ENCODE results near the gene SRCAP.
A peak's percentile ranks its signal among the peaks of the same experiment; 100 is the strongest.

The SRCAP gene

DNA sequence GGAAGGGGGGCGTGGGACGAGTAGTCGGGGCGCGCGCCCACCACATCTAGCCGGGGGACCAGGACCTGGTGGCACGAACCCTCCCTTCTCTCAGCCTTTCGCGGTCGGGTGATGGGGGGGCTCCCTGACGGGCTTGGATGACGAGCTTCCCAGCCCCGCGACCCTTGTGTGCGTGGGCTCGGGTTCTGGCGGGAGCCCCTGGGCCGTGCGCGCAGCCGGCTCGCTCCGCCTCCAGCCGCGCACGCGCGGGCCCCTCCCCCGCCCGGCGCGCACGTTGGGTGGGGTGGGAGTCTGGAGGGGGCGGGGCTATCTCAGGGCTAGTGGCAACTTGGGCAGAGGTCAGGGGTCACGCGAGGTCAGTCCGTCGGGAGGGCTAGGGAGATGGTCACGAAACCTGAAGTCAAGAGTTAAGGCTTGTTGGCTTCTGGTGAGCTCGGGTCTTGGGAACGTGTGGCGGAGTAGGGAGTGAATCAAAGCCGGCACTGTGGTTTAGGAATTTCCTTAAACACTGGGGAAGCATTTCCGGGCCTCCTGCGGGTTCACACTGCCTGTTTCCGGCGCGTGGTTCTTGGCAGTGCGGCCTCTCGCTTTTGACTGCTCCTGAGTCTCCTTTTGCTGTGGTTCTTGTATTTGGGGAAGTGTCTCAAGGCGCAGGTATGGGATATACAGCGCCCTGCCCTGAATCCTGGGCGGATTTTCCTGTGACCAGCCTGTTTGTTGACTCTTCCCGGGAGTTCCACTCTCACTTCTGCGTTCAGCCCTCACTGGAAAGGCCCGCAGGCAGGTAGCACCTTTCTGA lies at the start of gene SRCAP:
TSS of gene SRCAP (plus strand) at position 356 of the 799 bp plus-strand sequence. CDS start 1,654 bp downstream, outside the sequence.
- peak; percentile 60 to 78 for DNase-seq

DNA sequence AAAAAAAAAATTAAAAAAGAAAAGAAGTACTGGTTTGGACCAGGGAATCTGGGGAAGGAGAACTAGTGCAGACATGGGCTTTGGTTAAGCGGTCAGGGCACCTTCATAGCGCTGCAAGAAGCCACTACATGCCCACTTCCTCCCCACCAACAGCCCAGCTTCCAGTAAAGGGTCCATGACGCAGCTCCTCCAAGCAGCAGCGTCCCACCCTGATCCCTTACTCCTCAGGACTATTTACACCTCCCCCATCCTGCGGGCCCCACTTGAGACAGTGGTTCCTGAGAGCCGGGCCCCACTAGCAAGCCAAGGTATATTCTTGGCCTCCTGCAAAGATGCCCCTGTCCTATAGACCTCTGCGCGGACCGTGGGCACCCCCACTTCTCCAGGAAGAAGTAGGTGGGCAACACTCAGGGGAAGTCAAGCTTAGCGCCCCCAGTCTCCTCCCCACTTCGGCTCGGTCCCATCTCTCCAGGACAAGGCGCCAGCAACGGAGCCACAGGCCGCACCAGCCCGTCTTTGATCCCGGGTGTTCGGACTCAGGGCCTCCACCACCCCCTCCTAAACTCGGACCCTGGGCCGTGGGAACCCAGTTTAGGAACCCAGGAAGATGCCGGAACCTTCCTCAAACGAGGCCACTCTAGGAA lies 49.1 kb upstream of the SRCAP start:
- peak; percentile 17 to 93 for DNase-seq

DNA sequence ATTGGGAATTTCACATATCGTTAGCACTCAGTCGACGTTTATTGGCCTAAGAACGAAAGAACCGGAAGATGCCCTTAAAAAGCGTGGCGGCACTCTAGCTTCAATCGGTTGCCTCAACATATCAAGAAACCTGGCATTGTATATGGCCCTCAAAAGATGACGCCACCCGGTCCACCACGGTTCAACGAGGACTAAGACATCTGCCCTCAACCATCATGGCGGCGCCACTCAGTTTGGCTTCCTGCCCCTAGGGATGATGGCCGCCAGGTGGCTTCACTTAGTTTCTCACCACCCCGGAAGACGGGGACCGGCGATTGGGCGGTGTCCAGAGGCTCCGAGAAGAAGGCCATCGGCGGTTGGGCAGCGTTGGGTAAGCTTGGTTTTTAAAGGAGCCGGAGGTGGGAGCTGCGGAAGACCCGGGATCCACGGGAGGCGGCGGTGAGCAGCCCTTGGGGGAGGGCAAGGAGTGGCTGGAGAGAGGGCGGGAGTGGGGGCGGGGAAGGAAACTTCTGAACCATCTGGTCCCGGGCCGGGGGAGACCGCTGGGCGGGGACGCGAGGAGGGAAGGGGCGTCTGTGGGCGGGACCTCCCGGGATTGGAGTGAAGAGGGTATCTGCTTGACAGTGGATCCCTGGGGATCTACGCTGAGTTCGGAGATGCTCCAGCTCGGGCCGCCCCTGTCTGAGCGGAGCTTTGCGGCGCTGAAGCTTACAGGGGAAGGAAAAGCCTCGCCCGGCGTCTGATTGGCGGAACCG lies 48.4 kb upstream of the SRCAP start, which contains the start of gene PRR14:
TSS of gene PRR14 (plus strand) at position 592 of the 755 bp plus-strand sequence. CDS start 686 bp downstream, outside the sequence.
- DNase-seq, result peak; percentile 93 to 98

DNA sequence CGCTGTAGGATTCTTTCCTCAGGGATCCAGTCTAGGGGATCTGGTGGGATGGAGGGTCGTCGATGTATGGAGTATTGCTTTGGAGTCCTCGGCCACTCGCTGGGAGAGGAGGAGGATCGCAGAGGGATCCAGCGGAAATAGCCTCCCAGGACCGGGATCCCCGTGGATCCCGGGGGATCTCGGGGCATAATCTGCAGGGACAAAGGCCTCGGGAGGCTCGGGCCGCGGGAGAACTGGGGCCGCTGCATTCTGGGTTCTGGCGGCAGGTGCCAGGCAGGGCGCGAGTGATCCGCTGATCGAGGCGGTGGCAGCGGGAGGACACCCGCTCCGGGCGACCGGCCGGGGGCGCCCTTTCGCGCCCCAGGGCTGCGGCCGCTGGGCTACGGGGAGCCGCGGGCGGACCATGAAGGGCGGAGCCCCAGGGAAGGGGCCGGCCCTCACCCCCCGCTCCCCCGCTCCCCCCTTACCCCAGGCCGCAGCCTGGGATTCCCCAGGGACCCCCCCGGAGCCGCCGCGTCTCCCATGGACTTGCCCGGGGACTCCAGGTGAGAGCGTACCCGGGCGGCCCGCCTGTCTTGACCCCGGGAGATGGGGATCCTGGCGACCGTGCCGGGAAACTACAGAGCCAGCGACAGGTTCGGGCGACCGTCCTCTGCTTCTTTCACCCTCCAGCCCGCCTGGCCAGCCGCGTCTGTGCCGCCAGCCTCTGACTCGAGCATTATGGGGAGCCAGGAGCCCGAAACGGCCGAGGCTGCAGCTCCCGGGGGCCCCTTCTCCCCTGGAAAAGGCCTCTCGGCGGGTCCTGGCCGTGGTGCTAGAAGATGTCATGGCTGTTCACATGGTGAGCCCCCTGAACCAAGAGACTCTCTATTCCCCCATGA lies 47.6 kb upstream of the SRCAP start:
- peak; percentile 31 to 62 for DNase-seq

DNA sequence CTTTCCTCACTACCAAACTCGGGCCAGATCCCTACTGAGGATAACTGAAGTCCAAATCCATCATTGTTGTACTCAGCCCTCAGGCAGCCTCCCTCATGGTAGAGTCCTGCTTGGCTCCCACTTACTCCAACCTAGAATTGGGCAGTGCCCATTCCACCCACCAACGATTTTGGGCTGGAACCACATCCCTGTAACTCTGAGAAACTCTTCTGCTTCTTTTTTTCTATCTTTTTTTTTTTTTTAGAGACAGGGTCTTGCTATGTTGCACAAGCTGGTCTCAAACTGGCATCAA lies 47.0 kb upstream of the SRCAP start:
- no peak for DNase-seq

DNA sequence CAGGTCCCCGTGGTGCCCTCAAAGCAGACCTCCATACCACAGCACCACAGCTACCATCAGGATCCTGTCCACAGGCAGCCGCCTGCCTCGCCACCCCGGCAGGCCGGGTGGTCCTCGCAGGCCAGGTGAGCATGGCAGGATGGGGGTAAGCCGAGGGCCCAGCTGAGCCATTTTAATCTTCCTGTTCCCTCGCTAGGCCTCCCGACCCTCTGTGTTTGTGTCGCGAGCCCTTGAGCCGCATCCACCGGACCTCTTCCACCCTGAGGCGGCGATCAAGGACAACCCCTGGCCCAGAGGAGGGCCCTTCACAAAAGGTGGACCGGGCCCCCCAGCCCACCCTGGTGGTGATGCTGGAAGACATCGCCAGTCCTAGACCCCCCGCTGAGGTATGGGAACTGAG lies 46.3 kb upstream of the SRCAP start:
- no peak for DNase-seq

DNA sequence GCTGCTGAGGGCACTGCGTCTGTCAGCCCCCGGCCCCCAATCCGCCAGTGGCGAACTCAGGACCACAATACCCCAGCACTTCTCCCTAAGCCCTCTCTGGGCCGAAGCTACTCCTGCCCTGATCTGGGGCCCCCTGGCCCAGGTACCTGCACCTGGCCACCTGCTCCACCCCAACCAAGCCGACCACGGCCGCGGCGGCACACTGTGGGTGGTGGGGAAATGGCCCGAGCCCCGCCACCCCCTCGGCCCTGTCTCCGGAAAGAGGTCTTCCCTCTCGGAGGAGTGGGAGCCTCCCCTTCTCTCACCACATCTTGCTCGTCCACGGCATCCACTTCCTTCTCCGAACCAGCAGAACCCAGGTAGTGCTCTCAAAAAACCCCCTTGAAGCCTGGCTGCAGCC lies 44.1 kb upstream of the SRCAP start:
- DNase-seq, result no peak

DNA sequence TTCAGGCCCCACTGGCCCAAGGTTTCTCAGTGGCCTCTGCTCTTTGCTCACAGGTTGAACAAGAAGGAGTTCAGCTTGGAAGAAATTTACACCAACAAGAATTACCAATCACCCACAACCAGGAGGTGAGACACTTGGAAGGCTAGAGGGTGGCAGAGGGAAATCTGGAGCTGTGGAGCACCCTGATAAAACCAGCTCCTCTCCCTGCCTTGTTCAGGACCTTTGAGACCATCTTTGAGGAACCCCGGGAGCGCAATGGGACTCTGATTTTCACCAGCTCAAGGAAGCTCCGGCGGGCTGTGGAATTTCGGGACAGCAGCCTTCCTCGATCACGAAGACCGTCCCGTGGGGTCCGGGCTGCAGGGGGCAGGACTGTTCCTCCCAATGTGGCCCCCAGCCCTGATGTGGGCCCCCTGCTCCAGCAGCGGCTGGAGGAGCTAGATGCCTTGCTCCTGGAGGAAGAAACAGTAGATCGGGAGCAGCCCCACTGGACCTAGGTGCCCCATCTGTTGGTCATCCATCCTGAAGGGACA lies 43.1 kb upstream of the SRCAP start:
- DNase-seq, result no peak

DNA sequence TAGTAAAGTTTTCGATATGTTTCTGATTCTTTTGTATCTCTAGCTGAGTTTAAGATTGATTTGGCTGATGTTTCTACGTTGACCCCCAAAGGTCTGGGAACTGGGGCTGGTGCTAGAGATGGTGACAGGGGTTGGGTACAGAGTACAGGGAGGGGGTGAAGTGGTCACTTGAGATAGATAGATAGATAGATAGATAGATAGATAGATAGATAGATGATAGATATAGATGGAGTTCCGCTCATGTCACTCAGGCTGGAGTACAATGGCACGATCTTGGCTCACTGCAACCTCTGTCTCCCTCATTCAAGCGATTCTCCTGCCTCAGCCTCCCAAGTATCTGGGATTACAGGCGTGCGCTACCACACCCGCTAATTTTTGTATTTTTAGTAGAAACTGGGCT lies 42.6 kb upstream of the SRCAP start:
- no peak for DNase-seq

DNA sequence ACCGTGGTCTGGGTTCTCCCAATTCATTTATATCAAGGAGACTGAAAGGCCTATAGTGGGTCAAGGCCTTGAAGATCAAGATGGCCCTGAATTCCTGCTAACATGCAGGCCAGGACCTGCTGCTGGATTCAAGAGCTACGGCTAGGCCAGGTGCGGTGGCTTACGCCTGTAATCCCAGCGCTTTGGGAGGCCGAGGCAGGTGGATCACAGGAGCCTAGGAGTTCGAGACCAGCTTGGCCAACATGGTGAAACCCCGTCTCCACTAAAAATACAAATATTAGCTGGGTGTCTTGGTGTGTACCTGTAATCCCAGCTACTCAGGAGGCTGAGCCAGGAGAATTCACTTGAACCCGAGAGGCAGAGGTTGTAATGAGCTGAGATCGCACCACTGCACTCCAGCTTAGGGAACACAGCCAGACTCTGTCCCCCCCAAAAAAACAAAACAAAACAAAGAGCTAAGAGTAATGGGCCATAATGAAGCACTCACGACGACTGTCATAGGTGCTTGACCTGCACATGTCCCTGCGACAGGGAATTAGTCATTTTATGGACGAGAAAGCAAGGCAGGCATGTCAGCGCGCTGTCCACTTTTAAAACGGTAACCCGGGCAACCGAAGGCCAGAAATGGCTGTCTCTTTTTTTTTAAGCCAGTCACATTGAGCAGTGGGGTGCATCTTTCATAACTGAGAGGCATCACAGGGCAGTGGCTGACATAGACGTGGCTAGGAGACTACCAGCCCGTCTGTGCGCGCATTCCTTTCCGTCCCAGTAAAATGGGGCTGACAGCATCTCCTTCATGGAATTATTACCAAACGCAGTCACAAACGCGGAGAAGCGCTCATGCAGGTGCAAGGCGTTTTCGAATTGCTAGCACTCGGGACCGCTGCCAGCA lies 41.8 kb upstream of the SRCAP start:
- no peak for DNase-seq

DNA sequence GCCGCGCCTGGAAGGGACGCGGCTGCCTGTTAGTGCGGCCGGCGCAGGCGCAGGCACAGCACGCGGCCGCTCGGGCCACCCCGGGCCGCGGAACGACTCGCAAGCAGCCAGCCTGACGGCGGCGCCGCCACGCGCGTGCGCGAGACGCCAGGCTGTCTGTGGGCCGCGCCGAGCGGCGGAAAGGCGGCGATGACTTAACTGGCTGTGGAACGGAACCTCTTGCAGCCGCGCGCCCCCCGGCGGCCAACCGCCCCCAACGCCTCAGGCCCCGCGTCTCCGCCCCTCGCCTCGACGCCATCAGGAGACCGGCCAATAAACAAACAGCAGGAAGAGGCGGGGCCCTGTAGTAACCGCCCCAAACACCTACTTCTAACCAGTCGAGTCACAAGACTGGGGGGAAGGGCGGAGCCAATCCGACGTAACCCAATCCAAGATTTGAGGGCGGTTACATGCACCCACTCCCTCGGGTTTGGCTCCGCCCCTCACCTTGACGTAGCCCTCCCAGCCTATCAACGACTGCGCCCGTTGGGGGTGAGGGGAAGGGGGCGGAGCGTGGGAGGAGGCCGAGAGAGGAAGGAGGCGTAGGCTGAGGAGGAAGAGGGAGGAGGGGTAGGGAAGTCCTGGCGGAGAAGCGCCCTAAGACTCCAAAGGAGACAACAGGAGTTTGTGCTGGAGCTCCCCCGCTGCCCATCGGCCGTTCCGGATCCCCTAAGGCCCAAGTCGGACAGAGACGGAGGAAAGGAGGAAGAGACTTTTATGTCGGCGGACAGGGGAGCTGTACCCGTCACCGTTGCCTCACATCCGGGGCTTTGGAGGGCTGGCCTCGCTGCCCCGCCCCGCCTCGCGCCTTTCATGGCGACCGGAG lies 40.9 kb upstream of the SRCAP start, which contains the start of gene FBRS:
TSS of gene FBRS (plus strand) at position 566 of the 865 bp plus-strand sequence. CDS start 1,088 bp downstream, outside the sequence.
- peak; percentile 100 for DNase-seq

DNA sequence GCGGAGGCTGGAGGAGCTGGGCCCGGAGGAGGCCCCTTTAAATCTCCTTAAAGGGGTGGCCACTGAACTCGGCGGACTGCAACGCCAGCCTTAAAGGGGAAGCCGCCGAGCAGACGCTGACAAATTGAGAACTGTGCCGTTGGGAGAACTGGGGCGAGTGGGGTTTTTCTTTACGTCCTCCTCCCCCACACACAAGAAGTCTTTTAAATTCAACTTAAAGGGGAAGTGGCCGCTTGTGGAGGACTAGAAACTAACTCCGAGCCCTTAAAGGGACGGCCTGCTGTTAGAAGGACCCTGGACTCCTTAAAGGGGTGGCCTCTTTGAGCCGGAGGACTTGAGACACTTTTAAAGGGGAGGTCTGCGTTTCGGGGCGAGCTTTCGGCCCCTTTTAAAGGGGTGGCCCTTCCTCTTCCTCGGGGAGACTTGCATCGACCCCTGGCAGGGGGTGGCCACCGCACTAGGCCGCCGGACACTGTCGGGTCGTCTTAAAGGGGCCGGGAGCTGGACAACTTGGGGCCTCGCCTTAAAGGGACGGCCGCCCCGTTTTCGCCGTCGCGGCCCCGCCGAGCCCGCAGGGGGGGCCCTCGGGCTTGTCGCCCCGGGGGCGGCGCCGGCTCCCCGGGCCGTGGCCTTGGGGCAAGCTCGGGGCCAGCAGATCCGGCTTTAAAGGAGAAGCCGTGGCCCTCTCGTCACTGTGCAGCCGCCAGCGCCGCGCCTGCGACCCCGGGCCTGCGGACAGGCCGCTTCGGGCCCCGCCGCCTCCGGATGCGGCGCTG lies 40.1 kb upstream of the SRCAP start:
- peak in 1 of 2 donors; percentile 90 for DNase-seq

DNA sequence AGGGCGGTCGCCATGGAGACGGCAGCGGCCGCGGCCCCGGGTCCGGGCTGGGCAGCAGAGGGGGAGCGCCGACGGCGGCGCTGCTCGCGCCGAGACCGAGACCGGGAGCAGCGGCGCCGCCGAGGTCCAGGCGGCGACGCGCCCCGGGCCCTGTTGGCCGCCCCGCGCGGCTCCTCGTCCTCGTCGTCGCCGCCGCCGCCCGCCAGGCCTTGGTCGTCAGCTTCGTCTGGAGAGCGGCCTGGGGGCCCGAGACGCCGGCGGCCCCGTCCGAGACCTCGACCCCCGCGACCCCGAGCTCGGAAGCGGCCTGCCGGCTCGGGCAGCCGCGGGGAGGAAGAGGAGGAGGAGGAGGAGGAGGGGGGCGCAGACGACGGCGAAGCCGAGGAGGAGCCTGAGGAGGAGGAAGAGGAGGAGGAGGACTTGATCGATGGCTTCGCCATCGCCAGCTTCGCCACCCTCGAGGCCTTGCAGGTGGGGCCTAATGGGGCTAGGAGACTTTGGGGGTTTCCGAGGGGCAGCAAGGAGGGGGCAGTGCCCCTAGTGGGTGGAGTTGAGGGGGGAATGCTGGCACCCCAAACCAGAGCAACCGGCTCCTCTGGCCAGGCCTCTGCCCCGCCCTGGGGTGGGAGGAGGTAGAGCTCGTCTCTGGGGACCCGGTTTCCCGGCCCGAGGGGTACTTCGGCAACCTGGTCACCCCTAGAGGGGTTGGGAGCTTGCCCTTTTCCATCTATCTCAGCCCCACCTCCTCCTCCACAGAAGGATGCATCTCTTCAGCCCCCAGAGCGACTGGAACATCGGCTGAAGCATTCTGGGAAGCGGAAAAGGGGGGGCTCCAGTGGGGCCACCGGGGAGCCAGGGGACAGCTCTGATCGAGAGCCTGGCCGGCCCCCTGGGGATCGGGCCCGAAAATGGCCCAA lies 39.2 kb upstream of the SRCAP start:
- DNase-seq, result no peak

DNA sequence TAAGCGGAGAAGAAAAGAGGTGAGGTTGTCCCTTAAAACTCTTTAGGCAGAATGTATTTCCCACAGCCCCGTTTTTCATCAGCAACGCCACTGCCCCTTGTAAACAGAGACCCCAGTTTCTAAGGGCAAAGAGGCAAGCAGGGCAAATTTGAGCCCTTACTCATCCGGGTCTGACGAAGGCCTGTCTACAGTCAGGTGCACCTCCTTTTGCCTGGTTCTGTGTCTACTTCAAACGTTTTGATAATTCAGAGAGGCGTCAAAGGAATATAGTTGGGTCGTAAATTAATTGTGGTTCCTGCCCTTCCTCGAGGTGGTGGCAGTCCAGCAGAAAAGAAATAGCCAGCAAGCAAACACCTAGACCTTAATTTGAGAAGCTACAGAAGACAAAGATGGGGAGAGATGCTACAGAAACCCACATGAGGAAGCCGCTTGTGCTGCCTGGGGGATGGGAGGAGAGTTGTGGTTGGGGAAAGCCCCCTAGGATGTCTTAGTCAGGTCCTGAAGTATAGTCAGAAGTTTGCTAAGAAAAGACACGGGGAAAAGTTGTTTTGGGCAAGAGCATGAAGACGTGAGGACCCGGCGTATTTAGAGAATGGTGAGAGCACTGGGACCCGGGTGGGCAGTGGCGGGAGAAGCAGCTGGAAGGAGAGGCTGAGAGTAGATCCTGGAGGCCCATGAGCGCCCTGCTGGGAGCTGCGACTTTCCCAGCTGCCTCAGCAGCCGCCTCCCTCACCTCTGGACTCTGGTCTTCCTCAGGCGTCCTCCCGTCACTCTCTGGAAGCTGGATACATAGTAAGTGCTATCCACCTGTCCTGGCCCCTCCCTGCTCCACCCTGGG lies 38.3 kb upstream of the SRCAP start:
- DNase-seq, result peak; percentile 15 to 84

DNA sequence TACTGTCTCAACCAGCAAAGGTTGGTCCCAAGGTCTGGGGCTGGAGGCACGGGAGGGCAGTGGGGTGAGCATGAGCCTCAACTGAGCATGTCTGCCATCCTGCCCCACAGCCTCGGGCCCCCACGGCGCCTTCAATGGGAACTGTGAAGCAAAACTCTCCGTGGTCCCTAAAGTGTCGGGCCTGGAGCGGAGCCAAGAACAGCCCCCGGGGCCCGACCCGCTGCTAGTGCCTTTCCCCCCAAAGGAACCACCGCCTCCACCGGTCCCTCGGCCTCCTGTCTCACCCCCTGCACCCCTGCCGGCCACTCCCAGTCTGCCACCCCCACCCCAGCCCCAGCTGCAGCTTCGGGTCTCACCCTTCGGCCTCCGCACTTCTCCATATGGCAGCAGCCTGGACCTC lies 36.5 kb upstream of the SRCAP start:
- DNase-seq, result no peak

DNA sequence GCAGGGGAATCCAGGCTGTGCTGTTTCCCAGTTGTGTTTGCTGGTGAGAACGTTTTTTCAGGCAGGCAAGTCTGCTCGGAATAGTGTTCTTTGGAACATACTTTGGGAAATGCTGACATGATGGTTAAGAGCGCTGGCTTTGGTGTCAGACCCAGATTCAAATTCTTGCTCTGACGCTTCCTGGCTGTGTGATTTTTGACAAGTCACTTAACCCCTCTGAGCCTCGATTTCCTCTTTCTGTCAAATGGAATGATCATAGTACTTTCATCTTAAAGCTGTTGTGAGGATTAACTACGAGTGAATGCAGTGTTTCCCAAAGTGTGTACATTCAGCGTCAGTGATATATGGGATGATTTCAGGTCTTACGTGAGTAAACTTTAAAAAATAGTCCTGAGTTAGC lies 35.9 kb upstream of the SRCAP start:
- no peak for DNase-seq

DNA sequence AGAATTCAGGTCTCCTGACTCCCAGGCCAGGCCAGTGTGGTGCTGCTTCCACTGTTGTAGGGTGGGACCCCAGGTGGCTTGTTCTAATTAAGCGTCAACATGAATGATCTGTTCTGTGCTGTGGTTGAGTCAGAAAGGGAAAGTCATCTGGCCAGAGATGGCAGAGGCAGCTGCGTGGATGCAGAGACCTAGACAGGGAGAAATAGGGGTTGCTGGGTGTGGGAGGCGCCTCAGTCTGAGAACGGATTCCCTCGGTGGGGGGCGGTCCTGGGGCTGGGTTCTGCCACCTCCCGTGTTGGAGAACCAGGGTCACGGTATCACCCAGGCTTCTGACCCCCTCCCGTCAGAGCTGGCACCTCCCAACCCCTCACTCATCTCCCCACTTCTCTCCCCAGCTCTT lies 35.2 kb upstream of the SRCAP start:
- no peak for DNase-seq
